Endothelial cell of umbilical vein (primary cell): ENCODE measurements around the gene CARD19. TPM values are rescaled to one million over a fixed set of nuclear protein-coding genes. Genes with fewer than 3 reads are reported as not detected.

ENCODE experiments used
- BruUV-seq: library from RNA; stranded (reverse); fragments of 400-500 nt; replicated peaks from 2 replicates; lab custom pipeline; 2021; lab: Mats Ljungman, UMichigan
- CTCF ChIA-PET: fragments of 300-600, 350-600 bp; sonication (Branson Sonifier 250); formaldehyde crosslinking; loops from one replicate; lab custom pipeline; 2021; ENCODE audit warnings: antibody characterized with exemption, inconsistent platforms; lab: Charles Lee
- POLR2A ChIA-PET: fragments of 300-600, 350-600 bp; sonication (Branson Sonifier 250); formaldehyde crosslinking; loops from one replicate; lab custom pipeline; 2021; ENCODE audit warnings: antibody characterized with exemption, inconsistent platforms; lab: Charles Lee
- DNase-seq: peaks from one replicate; pipeline ENCODE4 v3.0.0-alpha.2; 2011; ENCODE audit warnings: low read depth, low spot score
- FAIRE-seq: peaks from 2 replicates; lab custom pipeline; 2011; peaks lifted over from hg19 to GRCh38; lab: Jason Lieb, UNC
- H2AFZ ChIP-seq: 2 replicates; pipeline ENCODE4 v1.6.0; 2012; ENCODE audit warnings: low read depth, low read length, control low read depth, inconsistent platforms
- H3K27ac ChIP-seq: 2 replicates; pipeline ENCODE4 v1.5.1; 2011; ENCODE audit warnings: low read depth, mild to moderate bottlenecking, control low read depth, low read length, moderate library complexity; ENCODE audit not compliant: insufficient read depth
- H3K27me3 ChIP-seq, 2 experiments: 2 replicates each; pipeline versions ENCODE4 v1.6.0 to v1.6.1; 2011; ENCODE audit warnings: low read length in 2 of 2, mixed read lengths in 1 of 2; ENCODE audit not compliant: control insufficient read depth in 2 of 2, insufficient read depth in 2 of 2
- H3K36me3 ChIP-seq, 2 experiments: 2 replicates in 1 of 2; 3 replicates in 1 of 2; pipeline ENCODE4 v1.5.1; 2011; ENCODE audit warnings: low read length in 2 of 2, mild to moderate bottlenecking in 1 of 2, moderate library complexity in 1 of 2; ENCODE audit not compliant: control insufficient read depth in 2 of 2, insufficient read depth in 2 of 2; ENCODE audit errors: extremely low read depth in 1 of 2
- H3K4me1 ChIP-seq: 3 replicates; pipeline ENCODE4 v1.5.1; 2011; ENCODE audit warnings: mild to moderate bottlenecking, low read length; ENCODE audit not compliant: control insufficient read depth, insufficient read depth; ENCODE audit errors: extremely low read depth
- H3K4me2 ChIP-seq: 2 replicates; pipeline ENCODE4 v1.6.1; 2011; ENCODE audit warnings: low read length, control low read depth, mixed read lengths; ENCODE audit not compliant: insufficient read depth
- H3K4me3 ChIP-seq, 3 experiments: fragments of 200-600 bp in 1 of 3; sonication (generic), shearing (Covaris generic) in 1 of 3; replicated peaks in 1 of 3; 2 replicates each; pipeline ENCODE4 v1.5.1; 2011 to 2016; ENCODE audit warnings: control low read depth in 3 of 3, low read length in 3 of 3, mild to moderate bottlenecking in 2 of 3, inconsistent platforms in 1 of 3, low read depth in 1 of 3, moderate library complexity in 1 of 3; ENCODE audit not compliant: insufficient read depth in 1 of 3
- H3K79me2 ChIP-seq: 2 replicates; pipeline ENCODE4 v1.6.0; 2012; ENCODE audit warnings: low read length, inconsistent platforms; ENCODE audit not compliant: control insufficient read depth, insufficient read depth
- H3K9ac ChIP-seq: replicated peaks from 2 replicates; pipeline ENCODE3; 2011; ENCODE audit warnings: low read length, control low read depth; ENCODE audit not compliant: insufficient read depth; ENCODE audit errors: extremely low read depth
- H3K9me1 ChIP-seq: replicated peaks from 3 replicates; pipeline ENCODE4 v1.6.0; 2011; ENCODE audit warnings: mild to moderate bottlenecking, low read length; ENCODE audit not compliant: control insufficient read depth, insufficient read depth; ENCODE audit errors: extremely low read depth
- H3K9me3 ChIP-seq: replicated peaks from 2 replicates; pipeline ENCODE4 v1.5.1; 2012; ENCODE audit warnings: low read length, inconsistent platforms; ENCODE audit not compliant: control insufficient read depth, insufficient read depth
- H4K20me1 ChIP-seq: replicated peaks from 2 replicates; pipeline ENCODE3; 2011; ENCODE audit warnings: mild to moderate bottlenecking, low read length; ENCODE audit not compliant: control insufficient read depth, insufficient read depth; ENCODE audit errors: extremely low read depth
- EZH2 ChIP-seq: IDR thresholded peaks from 2 replicates; pipeline ENCODE4 v1.6.1; 2012; ENCODE audit warnings: borderline replicate concordance, low read depth, mild to moderate bottlenecking, moderate library complexity, low read length, inconsistent platforms; ENCODE audit not compliant: severe bottlenecking
- FOS ChIP-seq: IDR thresholded peaks from 2 replicates; pipeline ENCODE4 v1.6.1; 2011; ENCODE audit warnings: mild to moderate bottlenecking, low read length, moderate library complexity, borderline replicate concordance; ENCODE audit not compliant: insufficient read depth
- GATA2 ChIP-seq: IDR thresholded peaks from 2 replicates; pipeline ENCODE4 v1.7.0; 2011; ENCODE audit warnings: low read depth, mild to moderate bottlenecking, moderate library complexity, mixed read lengths, low read length; ENCODE audit not compliant: insufficient read length, insufficient read depth
- JUN ChIP-seq: IDR thresholded peaks from 2 replicates; pipeline ENCODE4 v1.6.1; 2011; ENCODE audit warnings: borderline replicate concordance, low read depth; ENCODE audit not compliant: insufficient read length, insufficient read depth
- MYC ChIP-seq: IDR thresholded peaks from one replicate; pipeline ENCODE4 v1.6.1; 2011; ENCODE audit warnings: mild to moderate bottlenecking, low read depth, low read length
- POLR2A ChIP-seq: IDR thresholded peaks from 2 replicates; pipeline ENCODE4 v1.6.1; 2012; ENCODE audit warnings: low read depth, mild to moderate bottlenecking, control low read depth, low read length
- POLR2AphosphoS5 ChIP-seq: IDR thresholded peaks from 2 replicates; pipeline ENCODE4 v1.6.1; 2012; ENCODE audit warnings: low read depth, mild to moderate bottlenecking, control low read depth, low read length, moderate library complexity; ENCODE audit not compliant: insufficient read depth
- dilution Hi-C: fragments of 300-500 bp; cut with MboI; formaldehyde crosslinking; loops from one replicate; pipeline ENCODE4 v1.15.0; 2019; ENCODE audit warnings: low sequenced_read_pairs; ENCODE audit not compliant: extremely low pct_ligation_motif_present
- intact Hi-C: fragments of 100-400 bp; cut with micrococcal nuclease; formaldehyde crosslinking; loops from one replicate; pipeline ENCODE4 v1.10.0; 2022
- polyA plus RNA-seq, 4 experiments: library from polyadenylated mRNA; depleted of rRNA in 3 of 4; stranded (reverse) in 3 of 4; unstranded in 1 of 4; fragments of >200 nt; gene quantifications; 2 replicates each; pipeline versions ENCODE4 v1.2.1 to v1.2.3, GENCODE V29; 2011 to 2012; ENCODE audit warnings: missing spikeins in 1 of 4
- total RNA-seq: library from RNA; stranded (reverse); gene quantifications from 2 replicates; pipeline ENCODE4 v1.2.3, GENCODE V29; 2021
- TF ChIP-seq, protein P1 (sequence below): IDR thresholded peaks from 2 replicates; pipeline ENCODE4 v1.6.1; 2011; ENCODE audit not compliant: insufficient read depth, insufficient read length
- TF ChIP-seq, protein P2 (sequence below), 2 donors: IDR thresholded peaks; 1 replicate in 1 of 2; 2 replicates in 1 of 2; pipeline ENCODE4 v1.5.1; 2011; ENCODE audit warnings: low read length in 2 of 2, mild to moderate bottlenecking in 2 of 2, moderate library complexity in 2 of 2, control low read depth in 1 of 2, inconsistent platforms in 1 of 2, low read depth in 1 of 2; ENCODE audit not compliant: insufficient read depth in 1 of 2; ENCODE audit errors: extremely low read depth in 1 of 2

CARD19 gene
- total and polyA plus RNA-seq, 2 donors (not counting 3 experiments of a cell fraction or from before 2014, with no cell fraction given) = 45.7 to 148 TPM

- FAIRE-seq (no peak), DNase-seq (no peak)
- H3K27me3 ChIP-seq = no peaks in the 10 kb centered on the region
- ChIA-PET POLR2A (no interaction called here), CTCF (interaction anchor here (1.0 to 2.9 kb wide), 7 partner anchors 16 to 153 kb away, joined by 3 to 12 read pairs (median 5); no protein-coding TSS in a partner anchor)
- no peak overlapping the region for H2AFZ ChIP-seq
- dilution Hi-C loops = no loop called here
- TF ChIP-seq, protein P1, sequence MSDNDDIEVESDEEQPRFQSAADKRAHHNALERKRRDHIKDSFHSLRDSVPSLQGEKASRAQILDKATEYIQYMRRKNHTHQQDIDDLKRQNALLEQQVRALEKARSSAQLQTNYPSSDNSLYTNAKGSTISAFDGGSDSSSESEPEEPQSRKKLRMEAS = no peak
- TF ChIP-seq FOS = no peak
- no peak for TF ChIP-seq POLR2A
- TF ChIP-seq MYC = no peak
- TF ChIP-seq EZH2 = no peak
- TF ChIP-seq, protein P2, sequence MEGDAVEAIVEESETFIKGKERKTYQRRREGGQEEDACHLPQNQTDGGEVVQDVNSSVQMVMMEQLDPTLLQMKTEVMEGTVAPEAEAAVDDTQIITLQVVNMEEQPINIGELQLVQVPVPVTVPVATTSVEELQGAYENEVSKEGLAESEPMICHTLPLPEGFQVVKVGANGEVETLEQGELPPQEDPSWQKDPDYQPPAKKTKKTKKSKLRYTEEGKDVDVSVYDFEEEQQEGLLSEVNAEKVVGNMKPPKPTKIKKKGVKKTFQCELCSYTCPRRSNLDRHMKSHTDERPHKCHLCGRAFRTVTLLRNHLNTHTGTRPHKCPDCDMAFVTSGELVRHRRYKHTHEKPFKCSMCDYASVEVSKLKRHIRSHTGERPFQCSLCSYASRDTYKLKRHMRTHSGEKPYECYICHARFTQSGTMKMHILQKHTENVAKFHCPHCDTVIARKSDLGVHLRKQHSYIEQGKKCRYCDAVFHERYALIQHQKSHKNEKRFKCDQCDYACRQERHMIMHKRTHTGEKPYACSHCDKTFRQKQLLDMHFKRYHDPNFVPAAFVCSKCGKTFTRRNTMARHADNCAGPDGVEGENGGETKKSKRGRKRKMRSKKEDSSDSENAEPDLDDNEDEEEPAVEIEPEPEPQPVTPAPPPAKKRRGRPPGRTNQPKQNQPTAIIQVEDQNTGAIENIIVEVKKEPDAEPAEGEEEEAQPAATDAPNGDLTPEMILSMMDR (IDR thresholded peaks at IDR 0.05; ENCODE audit: extremely low read depth in 1 of 2, insufficient read depth in 1 of 2, low read depth in 1 of 2, low read length in 2 of 2) = no peak
- TF ChIP-seq JUN = no peak
- TF ChIP-seq GATA2 = no peak
- no peak for TF ChIP-seq POLR2AphosphoS5
- no peak overlapping the region for H3K4me2 ChIP-seq
- no peaks in the 10 kb centered on the region for H3K79me2 ChIP-seq
- H3K4me3 ChIP-seq = no peak overlapping the region
- no peaks in the 10 kb centered on the region for H4K20me1 ChIP-seq
- no peaks in the 10 kb centered on the region for H3K36me3 ChIP-seq
- no peaks in the 10 kb centered on the region for H3K4me1 ChIP-seq
- H3K9ac ChIP-seq = no peak overlapping the region
- no TSS peak for BruUV-seq
- no peaks in the 10 kb centered on the region for H3K9me3 ChIP-seq
- intact Hi-C loops = no loop called here
- H3K9me1 ChIP-seq = no peaks in the 10 kb centered on the region
- H3K27ac ChIP-seq = no peak overlapping the region
These were observed 60.5 kb downstream of the CARD19 start for GRCh38 chr9:93156475-93157008.
